Spinal cord (tissue), 10 donors: ENCODE data around the gene SENP2. TPM values are rescaled to one million over a fixed set of nuclear protein-coding genes. Genes with fewer than 3 reads are reported as not detected.
"Not testable (repeated sequence)": the region's sequence is repeated elsewhere in the genome, so short reads cannot be mapped to it uniquely, and the experiment has no call there.

ENCODE experiments used
- DNase-seq, 6 donors: peaks; one replicate each; pipeline versions ENCODE4 v3.0.0 to v3.0.0-alpha.2; 2013 to 2015; ENCODE audit warnings: low spot score in 6 of 6, low read depth in 4 of 6
- H3K27ac ChIP-seq: one replicate; pipeline ENCODE4 v1.5.1; 2013; ENCODE audit warnings: low read depth, low read length, control low read depth
- H3K27me3 ChIP-seq: one replicate; pipeline ENCODE4 v1.6.1; 2013; ENCODE audit warnings: low read length; ENCODE audit not compliant: control insufficient read depth, insufficient read depth
- H3K36me3 ChIP-seq: one replicate; pipeline ENCODE4 v1.6.1; 2013; ENCODE audit warnings: low read length; ENCODE audit not compliant: control insufficient read depth, insufficient read depth
- H3K4me1 ChIP-seq: one replicate; pipeline ENCODE4 v1.6.1; 2013; ENCODE audit warnings: low read length; ENCODE audit not compliant: control insufficient read depth, insufficient read depth
- H3K4me3 ChIP-seq: one replicate; pipeline ENCODE4 v1.5.1; 2013; ENCODE audit warnings: low read depth, low read length, control low read depth
- H3K9me3 ChIP-seq: one replicate; pipeline ENCODE4 v1.6.1; 2013; ENCODE audit warnings: low read length; ENCODE audit not compliant: control insufficient read depth, insufficient read depth
- WGBS: methylation state at CpG from one replicate; pipeline ENCODE4 v1.1.5; 2013; ENCODE audit warnings: missing lambda C conversion rate; ENCODE audit not compliant: insufficient coverage; 5-methylcytosine and 5-hydroxymethylcytosine counted together
- polyA plus RNA-seq, 2 donors: library from polyadenylated mRNA; unstranded; fragments of 120-200 nt; gene quantifications; one replicate each; pipeline ENCODE4 v1.2.1, GENCODE V29; 2013; ENCODE audit not compliant: insufficient read length in 2 of 2
- total RNA-seq, 2 donors: library from RNA; depleted of rRNA in 1 of 2; stranded (reverse); fragments of 120-200 nt in 1 of 2; fragments of >200 nt in 1 of 2; gene quantifications; one replicate each; pipeline versions ENCODE4 v1.2.3 to v1.2.4, GENCODE V29; 2013 to 2014
- donor health status: healthy.

The SENP2 gene
- total and polyA plus RNA-seq, 4 donors = 40.7 to 70.1 (median 48.1) TPM

- Histone ChIP-seq H3K9me3 (no peaks in the 10 kb centered on the region), H3K27me3 (no peaks in the 10 kb centered on the region), H3K4me3 (no peak overlapping the region), H3K27ac (no peak overlapping the region), H3K36me3 (peaks cover 48% of the 10 kb centered on the region), H3K4me1 (peaks cover 7% of the 10 kb centered on the region)
- DNase-seq = no peak
- WGBS = no CpG with 5 or more reads among the region's 1 CpG
Observed at GRCh38 chr3:185625784-185626183, 39.7 kb downstream of the SENP2 start.

DNA sequence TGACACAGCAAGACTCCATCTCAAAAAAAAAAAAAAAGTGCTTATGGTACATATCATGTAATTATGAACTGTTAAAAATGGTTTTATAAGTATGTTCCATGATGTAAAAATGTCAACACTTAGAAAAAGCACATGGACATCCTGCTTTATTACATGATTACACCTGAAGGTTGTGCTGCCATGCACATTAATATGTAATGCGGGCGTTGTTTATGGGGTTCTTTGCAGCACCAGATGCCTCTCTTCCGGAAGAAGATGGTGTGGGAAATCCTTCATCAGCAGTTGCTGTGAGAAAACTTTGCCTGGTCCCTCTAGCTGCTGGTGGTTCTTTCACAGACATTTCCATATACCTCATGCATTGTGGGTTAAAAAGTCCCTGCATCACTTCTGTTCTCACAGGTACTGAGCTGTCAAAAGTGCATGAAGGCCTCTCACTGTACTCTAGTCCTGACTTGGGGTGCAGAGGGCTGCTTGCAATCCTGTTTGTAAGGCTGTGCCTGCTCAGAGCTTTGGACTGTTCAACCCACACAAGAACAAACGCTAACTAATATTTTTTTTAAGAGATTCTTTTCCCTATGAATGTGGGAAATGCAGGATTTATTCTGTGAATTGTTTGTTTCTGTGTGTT is 43.6 kb downstream of the SENP2 start:
- Histone ChIP-seq H3K4me1 (peaks cover 7% of the 10 kb centered on the region), H3K36me3 (peaks cover 28% of the 10 kb centered on the region), H3K9me3 (no peaks in the 10 kb centered on the region), H3K4me3 (no peak overlapping the region), H3K27me3 (no peaks in the 10 kb centered on the region), H3K27ac (no peak overlapping the region)
- DNase-seq = no peak
- no CpG with 5 or more reads among the region's 4 CpGs for whole genome bisulfite sequencing

GRCh38 chr3:185630182-185630622 is 44.1 kb downstream of the SENP2 start:
- DNase-seq = peak; percentile 6 to 74 (median 24)
- Histone ChIP-seq H3K4me1 (peaks cover 7% of the 10 kb centered on the region), H3K36me3 (peaks cover 27% of the 10 kb centered on the region), H3K4me3 (no peak overlapping the region), H3K27ac (peak overlapping the region; percentile 22), H3K27me3 (no peaks in the 10 kb centered on the region), H3K9me3 (no peaks in the 10 kb centered on the region)
- 67% methylated on average over 1 of the region's 6 CpGs for WGBS

- Histone ChIP-seq H3K4me1 (peaks cover 7% of the 10 kb centered on the region), H3K27me3 (no peaks in the 10 kb centered on the region), H3K4me3 (no peak overlapping the region), H3K9me3 (no peaks in the 10 kb centered on the region), H3K36me3 (peaks cover 23% of the 10 kb centered on the region), H3K27ac (no peak overlapping the region)
- 84% methylated on average over 3 of the region's 4 CpGs for WGBS
- DNase-seq = no peak
Observed at GRCh38 chr3:185631108-185631507, 45.0 kb downstream of the SENP2 start.

DNA sequence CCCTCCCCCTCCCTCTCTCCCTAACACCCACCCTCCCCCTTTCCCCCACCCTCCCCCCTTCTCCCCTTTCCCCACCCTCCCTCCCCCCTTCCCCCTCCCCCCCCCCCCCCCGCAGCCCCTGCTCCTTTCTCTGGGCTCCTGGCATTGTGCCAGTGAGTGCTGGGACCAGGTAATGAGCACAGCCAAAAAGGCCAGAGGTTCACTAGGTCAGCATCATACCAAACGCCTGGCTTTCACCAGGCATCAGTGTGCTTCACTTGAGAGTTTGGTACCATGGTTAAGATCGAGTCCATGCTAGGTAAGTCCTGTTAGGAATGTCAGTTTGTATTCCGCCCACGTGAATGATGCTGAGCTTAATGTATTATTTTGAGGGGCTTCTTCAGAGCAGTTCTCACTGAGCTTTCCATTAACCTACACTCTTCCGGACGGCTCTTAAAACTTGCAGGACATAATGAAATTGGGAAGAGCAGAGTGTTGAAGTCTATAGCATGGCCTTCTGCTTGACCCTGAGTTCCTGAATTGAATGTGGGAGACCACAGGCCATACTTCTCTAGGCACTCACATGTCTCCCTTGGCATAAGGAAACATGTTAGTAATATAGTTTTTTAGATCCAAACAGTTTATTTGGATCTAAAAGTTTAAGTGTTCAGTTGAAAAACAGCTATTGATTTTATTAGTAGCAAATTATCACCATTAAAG is 45.6 kb downstream of the SENP2 start:
- Histone ChIP-seq H3K36me3 (peaks cover 19% of the 10 kb centered on the region), H3K27me3 (no peaks in the 10 kb centered on the region), H3K27ac (no peak overlapping the region), H3K4me3 (no peak overlapping the region), H3K4me1 (peaks cover 7% of the 10 kb centered on the region), H3K9me3 (no peaks in the 10 kb centered on the region)
- 75% methylated on average over 3 of the region's 7 CpGs for WGBS
- no peak for DNase-seq

GRCh38 chr3:185632996-185633395 is 46.9 kb downstream of the SENP2 start:
- Histone ChIP-seq H3K27me3 (no peaks in the 10 kb centered on the region), H3K9me3 (no peaks in the 10 kb centered on the region), H3K36me3 (peaks cover 10% of the 10 kb centered on the region), H3K4me1 (peaks cover 7% of the 10 kb centered on the region), H3K4me3 (no peak overlapping the region), H3K27ac (no peak overlapping the region)
- 100% methylated on average over 1 of the region's 4 CpGs for WGBS
- no peak for DNase-seq

- Histone ChIP-seq H3K27ac (no peak overlapping the region), H3K27me3 (no peaks in the 10 kb centered on the region), H3K4me3 (no peak overlapping the region), H3K4me1 (no peaks in the 10 kb centered on the region), H3K36me3 (no peaks in the 10 kb centered on the region), H3K9me3 (no peaks in the 10 kb centered on the region)
- WGBS = 85% methylated on average over 2 of the region's 3 CpGs
- DNase-seq = no peak
Observed at GRCh38 chr3:185637388-185637787, 51.3 kb downstream of the SENP2 start.

GRCh38 chr3:185638651-185639050 is 52.6 kb downstream of the SENP2 start:
- not testable (repeated sequence) for H3K9me3 ChIP-seq, DNase-seq, H3K4me1 ChIP-seq, H3K27ac ChIP-seq, H3K4me3 ChIP-seq, H3K36me3 ChIP-seq, H3K27me3 ChIP-seq
- 93% methylated on average over 6 of the region's 11 CpGs for WGBS

DNA sequence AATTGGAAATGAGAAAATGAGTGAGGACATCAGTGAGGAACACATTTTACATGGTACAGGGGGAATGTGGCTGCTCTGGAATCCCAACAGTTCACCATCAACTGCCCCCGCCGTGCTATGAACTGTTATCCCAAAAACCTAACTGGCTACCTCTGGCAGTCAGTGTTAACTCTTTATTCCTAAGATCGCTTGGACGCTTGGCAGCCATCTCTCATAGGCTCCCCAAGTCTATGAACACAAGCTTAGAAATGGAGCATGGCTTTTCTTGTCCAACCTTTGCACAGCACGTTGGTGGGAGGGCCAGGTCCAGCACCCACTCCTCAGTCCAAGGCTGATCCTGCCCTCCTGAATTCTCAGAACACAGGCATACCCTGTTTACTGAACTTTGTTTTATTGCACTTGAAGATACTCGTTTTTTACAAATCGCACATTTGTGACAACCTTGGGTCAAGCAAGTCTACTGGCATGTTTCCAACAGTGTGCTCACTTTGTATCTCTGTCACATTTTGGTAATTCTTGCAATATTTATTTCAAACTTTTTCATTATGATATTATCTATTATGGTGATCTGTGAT is 53.6 kb downstream of the SENP2 start:
- 83% methylated on average over 7 of the region's 7 CpGs for WGBS

GRCh38 chr3:185640308-185640707 is 54.2 kb downstream of the SENP2 start:
- WGBS = no CpG with 5 or more reads among the region's 2 CpGs
- no peak overlapping the region for H3K27ac ChIP-seq
- peaks cover 10% of the 10 kb centered on the region for H3K36me3 ChIP-seq

More for the DNA sequence above, 53.6 kb downstream of the SENP2 start:
- Histone ChIP-seq H3K27ac (no peak overlapping the region), H3K9me3 (no peaks in the 10 kb centered on the region), H3K36me3 (peaks cover 7% of the 10 kb centered on the region), H3K27me3 (no peaks in the 10 kb centered on the region), H3K4me1 (no peaks in the 10 kb centered on the region), H3K4me3 (no peak overlapping the region)
- DNase-seq = no peak

More at GRCh38 chr3:185640308-185640707, 54.2 kb downstream of the SENP2 start:
- Histone ChIP-seq H3K27me3 (no peaks in the 10 kb centered on the region), H3K4me3 (no peak overlapping the region), H3K9me3 (no peaks in the 10 kb centered on the region), H3K4me1 (peaks cover under 1% of the 10 kb centered on the region)
- no peak for DNase-seq
